Erythroblast (primary cell): ENCODE measurements around the gene SLPI.

Source experiments
- GATA1 ChIP-seq: IDR thresholded peaks from 2 replicates; pipeline ENCODE4 v1.6.1; 2011; ENCODE audit warnings: low read depth, mild to moderate bottlenecking, control low read depth, low read length, moderate library complexity
- POLR2A ChIP-seq: IDR thresholded peaks from 2 replicates; pipeline ENCODE4 v1.6.1; 2011; ENCODE audit warnings: mild to moderate bottlenecking, low read length

GRCh38 chr20:45290677-45291355, 36.5 kb upstream of the SLPI start:
- TF ChIP-seq POLR2A (no peak), GATA1 (no peak)
